Prostate gland (tissue), 2 donors: ENCODE data around the gene CCR9. TPM values are rescaled to one million over a fixed set of nuclear protein-coding genes. Genes with fewer than 3 reads are reported as not detected.

Experiments
- DNase-seq: peaks from one replicate; pipeline ENCODE4 v3.0.0-alpha.2; 2019; ENCODE audit warnings: low spot score
- H3K27ac ChIP-seq, 2 donors: fragments of 200-600 bp; sonication (generic); 2 replicates each; pipeline ENCODE4 v1.5.1; 2017 to 2019
- H3K27me3 ChIP-seq: fragments of 200-600 bp; sonication (generic); replicated peaks from 2 replicates; pipeline ENCODE4 v1.5.1; 2019; ENCODE audit not compliant: insufficient read depth
- H3K36me3 ChIP-seq, 2 donors: fragments of 200-600 bp; sonication (generic); 1 replicate in 1 of 2; 2 replicates in 1 of 2; pipeline versions ENCODE4 v1.5.1 to v1.8.1; 2017 to 2019
- H3K4me1 ChIP-seq: fragments of 200-600 bp; sonication (generic); replicated peaks from 2 replicates; pipeline ENCODE4 v1.5.1; 2019
- H3K4me3 ChIP-seq, 2 donors: fragments of 200-600 bp; sonication (generic); 2 replicates each; pipeline ENCODE4 v1.5.1; 2017 to 2019
- H3K9me3 ChIP-seq: fragments of 200-600 bp; sonication (generic); 2 replicates; pipeline ENCODE4 v1.5.1; 2017
- POLR2A ChIP-seq: fragments of 450-650 bp; IDR thresholded peaks from one replicate; pipeline ENCODE4 v1.6.1; 2016; ENCODE audit warnings: antibody characterized with exemption, mild to moderate bottlenecking
- POLR2AphosphoS5 ChIP-seq: sonication (generic); formaldehyde crosslinking; IDR thresholded peaks from one replicate; pipeline ENCODE4 v1.6.1; 2017; ENCODE audit warnings: antibody characterized with exemption
- WGBS: methylation state at CpG from one replicate; pipeline ENCODE4 v1.1.5; 2018; 5-methylcytosine and 5-hydroxymethylcytosine counted together
- intact Hi-C: fragments of 100-400 bp; cut with DNase I; formaldehyde crosslinking; loops from one replicate; pipeline ENCODE4 v1.14.2; 2022
- total RNA-seq, 2 donors: library from RNA; depleted of rRNA; stranded (reverse); fragments of >200 nt; gene quantifications; one replicate each; pipeline ENCODE4 v1.1.0, GENCODE V29; 2016
- TF ChIP-seq, protein P1 (sequence below), 4 experiments: fragments of 200-600 bp in 2 of 4; fragments of 450-650 bp in 2 of 4; sonication (generic) in 2 of 4; IDR thresholded peaks; 1 replicate in 3 of 4; 2 replicates in 1 of 4; pipeline ENCODE4 v1.5.1; 2016 to 2019; ENCODE audit warnings: antibody characterized with exemption in 4 of 4, mild to moderate bottlenecking in 2 of 4, moderate library complexity in 2 of 4

CCR9 gene
- total RNA-seq, 2 donors from 2014 or later: 0.09 TPM; not detected in 1

DNA sequence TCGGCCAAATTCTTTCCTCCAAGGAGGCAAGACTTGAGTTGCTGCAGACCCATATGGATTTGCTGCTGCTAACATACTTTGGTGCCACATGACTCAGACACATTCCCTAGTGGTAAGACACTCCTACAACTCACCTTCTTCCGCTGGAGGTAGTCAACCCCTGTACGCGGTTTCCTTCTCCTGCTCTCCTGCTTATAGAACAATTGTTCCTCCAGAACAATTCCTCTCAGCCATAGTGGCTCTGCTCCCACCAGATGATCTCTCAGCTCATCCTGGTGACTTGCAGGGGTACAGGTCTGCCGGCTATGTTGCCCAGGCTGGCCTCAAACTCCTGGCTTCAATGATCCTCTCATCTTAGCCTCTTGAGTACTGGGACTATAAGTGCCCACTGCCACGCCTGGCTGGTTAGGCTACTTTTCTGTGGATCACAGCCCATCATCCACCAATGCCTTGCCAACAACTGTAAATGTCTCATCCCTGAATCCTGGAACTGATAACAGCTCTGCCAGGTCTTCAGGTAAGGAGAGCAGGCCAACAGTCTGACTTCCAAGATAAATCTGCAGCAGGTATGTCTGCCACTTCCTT, 54.5 kb downstream of the CCR9 start:
- WGBS: 86% methylated on average over 6 of the region's 6 CpGs
- H3K27me3 ChIP-seq: no peaks in the 10 kb centered on the region
- peaks cover 0 to 14% of the 10 kb centered on the region in 2 donors for H3K36me3 ChIP-seq
- intact Hi-C loops: loop anchor here (5.0 to 10.0 kb wide), 2 partner anchors 56 to 504 kb away; partner anchors contain the start of gene FYCO1
- H3K4me1 ChIP-seq: no peaks in the 10 kb centered on the region
- H3K9me3 ChIP-seq: no peaks in the 10 kb centered on the region
- H3K4me3 ChIP-seq: no peak overlapping the region
- TF ChIP-seq POLR2A: no peak
- no peak for TF ChIP-seq POLR2AphosphoS5
- TF ChIP-seq, protein P1, sequence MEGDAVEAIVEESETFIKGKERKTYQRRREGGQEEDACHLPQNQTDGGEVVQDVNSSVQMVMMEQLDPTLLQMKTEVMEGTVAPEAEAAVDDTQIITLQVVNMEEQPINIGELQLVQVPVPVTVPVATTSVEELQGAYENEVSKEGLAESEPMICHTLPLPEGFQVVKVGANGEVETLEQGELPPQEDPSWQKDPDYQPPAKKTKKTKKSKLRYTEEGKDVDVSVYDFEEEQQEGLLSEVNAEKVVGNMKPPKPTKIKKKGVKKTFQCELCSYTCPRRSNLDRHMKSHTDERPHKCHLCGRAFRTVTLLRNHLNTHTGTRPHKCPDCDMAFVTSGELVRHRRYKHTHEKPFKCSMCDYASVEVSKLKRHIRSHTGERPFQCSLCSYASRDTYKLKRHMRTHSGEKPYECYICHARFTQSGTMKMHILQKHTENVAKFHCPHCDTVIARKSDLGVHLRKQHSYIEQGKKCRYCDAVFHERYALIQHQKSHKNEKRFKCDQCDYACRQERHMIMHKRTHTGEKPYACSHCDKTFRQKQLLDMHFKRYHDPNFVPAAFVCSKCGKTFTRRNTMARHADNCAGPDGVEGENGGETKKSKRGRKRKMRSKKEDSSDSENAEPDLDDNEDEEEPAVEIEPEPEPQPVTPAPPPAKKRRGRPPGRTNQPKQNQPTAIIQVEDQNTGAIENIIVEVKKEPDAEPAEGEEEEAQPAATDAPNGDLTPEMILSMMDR (IDR thresholded peaks at IDR 0.05): no peak
- DNase-seq: no peak
- no peak overlapping the region for H3K27ac ChIP-seq

DNA sequence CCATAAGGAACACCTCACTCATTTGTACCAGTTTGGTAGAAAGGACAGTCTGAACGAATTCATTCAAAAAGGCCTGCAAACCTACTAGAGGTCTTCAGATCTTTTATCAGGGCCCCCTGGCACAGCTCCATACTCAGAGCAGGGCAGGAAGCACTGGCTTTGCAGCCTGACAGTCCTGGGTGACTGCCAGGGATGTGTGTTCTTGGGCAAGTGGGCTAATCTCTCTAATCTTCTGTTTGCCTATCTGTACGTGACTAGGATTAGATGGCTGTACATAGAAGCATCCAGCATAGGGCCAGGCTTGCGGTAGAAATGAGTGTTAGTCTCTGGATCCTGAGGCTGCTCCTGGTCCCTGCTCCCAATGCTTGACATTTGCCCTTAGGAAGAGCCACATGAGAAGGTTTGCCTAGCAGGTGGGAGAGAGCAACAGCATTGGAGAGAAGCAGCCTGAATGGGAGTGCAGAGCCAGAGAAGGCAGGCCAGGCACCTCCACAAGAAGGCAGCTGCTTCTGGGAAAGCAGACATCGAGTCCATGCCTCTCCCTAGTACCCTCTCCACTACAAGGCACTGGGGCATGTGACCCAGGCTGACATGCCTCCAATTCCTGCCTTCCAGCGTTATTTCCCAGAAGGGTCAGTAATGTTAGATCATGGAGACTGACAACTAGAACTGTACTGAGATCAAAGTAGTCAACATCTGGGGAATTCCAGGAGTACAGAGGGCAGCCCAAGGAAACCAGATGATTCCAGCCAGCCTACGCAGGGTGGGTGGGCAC, 55.9 kb downstream of the CCR9 start:
- H3K9me3 ChIP-seq: no peaks in the 10 kb centered on the region
- H3K4me1 ChIP-seq: no peaks in the 10 kb centered on the region
- no peak overlapping the region for H3K27ac ChIP-seq
- H3K27me3 ChIP-seq: no peaks in the 10 kb centered on the region
- peaks cover 0 to 5% of the 10 kb centered on the region in 2 donors for H3K36me3 ChIP-seq
- TF ChIP-seq POLR2AphosphoS5: no peak
- H3K4me3 ChIP-seq: no peak overlapping the region
- 59% methylated on average over 6 of the region's 6 CpGs for WGBS
- DNase-seq: no peak
- intact Hi-C loops: loop anchor here (5.0 to 10.0 kb wide), 2 partner anchors 55 to 503 kb away; partner anchors contain the start of gene FYCO1

DNA sequence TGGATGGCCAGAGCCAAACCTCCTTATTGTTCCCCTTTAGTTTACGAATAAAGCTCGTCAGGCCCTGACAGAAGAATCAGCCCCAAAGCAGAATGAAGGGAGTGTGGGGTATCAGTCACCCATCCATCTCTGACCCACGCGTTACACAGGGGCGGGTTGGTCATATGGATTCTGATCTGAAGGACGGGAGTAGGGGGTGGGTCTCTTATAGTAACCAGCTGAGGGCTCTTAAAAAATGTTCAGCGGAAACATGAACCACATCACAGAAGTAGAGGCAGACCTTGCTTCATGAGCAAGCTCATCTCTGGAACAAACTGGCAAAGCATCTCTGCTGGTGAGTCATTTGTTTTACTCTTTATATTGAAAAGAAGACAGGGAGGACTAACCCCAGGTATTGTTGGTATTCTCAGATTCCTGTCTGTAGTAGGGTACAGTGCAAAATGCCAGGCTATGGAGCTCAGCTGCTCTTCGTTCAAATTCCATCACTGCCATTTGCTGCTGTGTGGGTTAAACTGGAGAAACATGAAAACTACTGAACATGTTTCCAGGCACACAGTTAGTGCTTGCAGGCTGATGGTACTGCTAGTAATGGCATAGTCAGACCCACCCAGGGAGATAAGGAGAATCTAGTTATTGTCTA, 57.0 kb downstream of the CCR9 start, which contains the start of gene CXCR6:
TSS of gene CXCR6 (plus strand) at position 258 of the 640 bp plus-strand sequence. CDS start 3,018 bp downstream, outside the sequence.
- TF ChIP-seq POLR2A (no peak), POLR2AphosphoS5 (no peak)
- TF ChIP-seq, protein P1 (IDR thresholded peaks at IDR 0.05): no peak
- DNase-seq: no peak
- Histone ChIP-seq H3K27me3 (no peaks in the 10 kb centered on the region), H3K27ac (no peak within 1 kb of the TSS), H3K4me3 (no peak within 1 kb of the TSS), H3K4me1 (no peaks in the 10 kb centered on the region), H3K9me3 (no peaks in the 10 kb centered on the region), H3K36me3 (no peaks in the 10 kb centered on the region)
- intact Hi-C loops: loop anchor here (5.0 to 10.0 kb wide), 2 partner anchors 54 to 501 kb away; partner anchors contain the start of gene FYCO1
- WGBS: 89% methylated on average over 8 of the region's 8 CpGs

DNA sequence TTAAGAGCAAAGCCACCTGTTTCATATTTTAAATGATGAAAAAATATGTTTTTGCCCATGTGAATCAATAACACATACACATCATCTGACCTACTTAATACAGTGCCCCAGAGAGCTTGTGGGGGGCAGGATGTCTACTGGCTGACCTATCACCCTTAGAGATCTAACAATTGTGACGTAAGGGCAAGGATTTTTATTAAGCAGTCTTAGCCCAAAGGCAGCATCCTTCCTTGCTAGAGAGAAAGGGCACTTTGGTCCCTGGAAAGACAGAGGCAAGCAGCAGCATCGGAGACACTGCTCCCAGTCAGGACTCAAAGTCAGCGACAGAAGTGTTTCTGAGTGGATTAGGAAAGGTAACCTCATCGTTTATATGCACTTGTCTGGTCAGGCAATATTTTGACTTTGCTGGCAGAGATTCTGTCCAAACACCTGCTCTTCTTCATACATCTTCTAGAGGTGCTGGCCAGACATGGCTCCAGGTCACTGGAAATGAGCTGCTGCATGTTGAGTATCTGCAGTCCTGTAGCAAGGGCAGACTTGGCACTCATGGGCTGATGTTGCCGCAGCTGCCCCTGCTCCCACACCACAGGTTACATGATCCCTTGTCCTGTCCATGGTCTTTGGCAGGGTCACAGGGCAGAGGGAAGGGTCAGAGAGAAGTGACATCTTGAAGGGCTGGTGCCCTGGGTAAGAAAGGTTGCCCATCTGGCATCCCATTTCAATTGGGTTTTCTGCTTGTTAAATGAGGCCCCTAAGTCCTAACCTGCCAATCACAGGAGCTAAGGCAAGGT, 58.7 kb downstream of the CCR9 start:
- 80% methylated on average over 5 of the region's 5 CpGs for WGBS
- DNase-seq: no peak

More for the DNA sequence above, 58.7 kb downstream of the CCR9 start:
- intact Hi-C loops: loop anchor here (5.0 to 10.0 kb wide), 2 partner anchors 52 to 500 kb away; partner anchors contain the start of gene FYCO1
- TF ChIP-seq, protein P1 (IDR thresholded peaks at IDR 0.05): no peak
- no peak for TF ChIP-seq POLR2A
- no peak for TF ChIP-seq POLR2AphosphoS5
- Histone ChIP-seq H3K27ac (no peak overlapping the region), H3K4me3 (no peak overlapping the region), H3K36me3 (peaks cover 0 to 5% of the 10 kb centered on the region in 2 donors), H3K4me1 (no peaks in the 10 kb centered on the region), H3K27me3 (no peaks in the 10 kb centered on the region), H3K9me3 (no peaks in the 10 kb centered on the region)
